Immature natural killer cell (primary cell): Measurements from ENCODE around the gene RBFOX2. TPM values are rescaled to one million over a fixed set of nuclear protein-coding genes. Genes with fewer than 3 reads are reported as not detected.
A peak's percentile ranks its signal among the peaks of the same experiment; 100 is the strongest.

Experiments used
- DNase-seq, 3 donors: peaks; one replicate each; pipeline ENCODE4 v3.0.0; 2022; ENCODE audit warnings: mixed read lengths in 1 of 3
- H3K27ac Mint-ChIP-seq, 6 donors: one replicate each; pipeline ENCODE4 v1.8.0; 2020; ENCODE audit warnings: mixed read lengths in 6 of 6, mild to moderate bottlenecking in 5 of 6, inconsistent platforms in 4 of 6, moderate library complexity in 3 of 6
- H3K27me3 Mint-ChIP-seq, 3 donors: one replicate each; pipeline ENCODE4 v1.8.0; 2020 to 2021; ENCODE audit warnings: low read depth in 3 of 3, mild to moderate bottlenecking in 3 of 3, mixed read lengths in 3 of 3, moderate library complexity in 3 of 3, inconsistent platforms in 1 of 3
- H3K36me3 Mint-ChIP-seq, 3 donors: one replicate each; pipeline ENCODE4 v1.8.0; 2020; ENCODE audit warnings: mixed read lengths in 3 of 3, inconsistent platforms in 2 of 3, mild to moderate bottlenecking in 2 of 3
- H3K4me1 Mint-ChIP-seq, 2 donors: one replicate each; pipeline ENCODE4 v1.8.0; 2020; ENCODE audit warnings: inconsistent platforms in 2 of 2, mild to moderate bottlenecking in 2 of 2, mixed read lengths in 2 of 2, moderate library complexity in 1 of 2
- H3K4me3 Mint-ChIP-seq, 5 donors: one replicate each; pipeline ENCODE4 v1.8.0; 2020; ENCODE audit warnings: mild to moderate bottlenecking in 5 of 5, mixed read lengths in 5 of 5, inconsistent platforms in 3 of 5, moderate library complexity in 3 of 5
- H3K9me3 Mint-ChIP-seq, 6 donors: one replicate each; pipeline ENCODE4 v1.8.0; 2020; ENCODE audit warnings: mild to moderate bottlenecking in 6 of 6, mixed read lengths in 6 of 6, inconsistent platforms in 4 of 6, moderate library complexity in 3 of 6
- polyA plus RNA-seq, 3 donors: library from polyadenylated mRNA; unstranded; fragments of 300-500 nt; fragmentation: Illumina TruSeq; gene quantifications; one replicate each; pipeline ENCODE4 v1.2.3, GENCODE V29; 2021

Gene RBFOX2
- polyA plus RNA-seq, 3 donors from 2014 or later, result 1.2 to 1.9 TPM; not detected in 1

GRCh38 chr22:35896111-35896705 lies 132.4 kb downstream of the RBFOX2 start:
- Mint-ChIP-seq H3K9me3 (no peaks in the 10 kb centered on the region), H3K4me3 (peak overlapping the region in 1 of 5 donors; percentile 1), H3K36me3 (no peaks in the 10 kb centered on the region), H3K27ac (peak overlapping the region in 2 of 6 donors; percentile 3 to 22), H3K27me3 (peaks cover 1 to 13% (median 9%) of the 10 kb centered on the region in 3 donors), H3K4me1 (peaks cover 10 to 56% of the 10 kb centered on the region in 2 donors)
- DNase-seq, result no peak

GRCh38 chr22:35894937-35895708 lies 133.5 kb downstream of the RBFOX2 start:
- Mint-ChIP-seq H3K27me3 (peaks cover 1 to 13% (median 9%) of the 10 kb centered on the region in 3 donors), H3K27ac (peak overlapping the region; percentile 51 to 93 (median 81))

DNA sequence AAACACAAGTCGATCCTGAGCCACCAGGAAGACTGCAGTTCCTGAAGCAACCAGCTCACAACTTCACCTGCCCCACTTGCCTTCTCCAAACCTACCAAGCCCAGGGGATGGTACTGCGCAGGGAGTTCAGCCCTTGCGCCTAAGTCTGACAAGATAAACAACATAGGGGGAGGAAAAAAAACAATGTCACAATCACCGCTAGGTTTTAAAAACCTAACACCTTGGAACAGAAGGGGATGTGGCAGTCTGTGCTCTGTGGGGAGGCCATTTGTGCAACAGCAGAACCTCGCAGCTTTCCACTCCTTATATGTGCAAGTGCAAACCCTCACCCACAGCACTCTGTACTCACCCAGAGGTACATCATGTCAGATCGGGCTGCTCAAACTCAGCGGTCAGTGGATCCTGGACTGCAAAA lies 134.2 kb downstream of the RBFOX2 start:
- Mint-ChIP-seq H3K4me3 (peak overlapping the region; percentile 57 to 84 (median 74)), H3K27me3 (peaks cover 1 to 13% (median 9%) of the 10 kb centered on the region in 3 donors), H3K4me1 (peaks cover 0 to 45% of the 10 kb centered on the region in 2 donors), H3K36me3 (no peaks in the 10 kb centered on the region), H3K9me3 (no peaks in the 10 kb centered on the region), H3K27ac (peak overlapping the region; percentile 58 to 93 (median 81))
- peak; percentile 41 to 64 (median 46) for DNase-seq

More at GRCh38 chr22:35894937-35895708, 133.5 kb downstream of the RBFOX2 start:
- Mint-ChIP-seq H3K4me3 (peak overlapping the region; percentile 57 to 84 (median 74)), H3K36me3 (no peaks in the 10 kb centered on the region), H3K9me3 (no peaks in the 10 kb centered on the region), H3K4me1 (peaks cover 0 to 45% of the 10 kb centered on the region in 2 donors)
- peak; percentile 13 to 52 (median 35) for DNase-seq

GRCh38 chr22:35893698-35894097 lies 134.9 kb downstream of the RBFOX2 start:
- H3K4me3 Mint-ChIP-seq, result peak overlapping the region in 2 of 5 donors; percentile 79 to 84
- no peak for DNase-seq
- H3K9me3 Mint-ChIP-seq, result no peaks in the 10 kb centered on the region
- peaks cover 0 to 45% of the 10 kb centered on the region in 2 donors for H3K4me1 Mint-ChIP-seq
- peak overlapping the region in 2 of 6 donors; percentile 51 to 58 for H3K27ac Mint-ChIP-seq
- peaks cover 1 to 13% (median 9%) of the 10 kb centered on the region in 3 donors for H3K27me3 Mint-ChIP-seq
- no peaks in the 10 kb centered on the region for H3K36me3 Mint-ChIP-seq

- Mint-ChIP-seq H3K4me3 (no peak overlapping the region), H3K27ac (no peak overlapping the region), H3K36me3 (no peaks in the 10 kb centered on the region)
Observed at GRCh38 chr22:35892192-35892591, 136.4 kb downstream of the RBFOX2 start.

GRCh38 chr22:35891442-35891841 lies 137.2 kb downstream of the RBFOX2 start:
- Mint-ChIP-seq H3K27me3 (peaks cover 1 to 12% (median 11%) of the 10 kb centered on the region in 3 donors), H3K27ac (no peak overlapping the region), H3K4me1 (peaks cover 0 to 36% of the 10 kb centered on the region in 2 donors), H3K36me3 (no peaks in the 10 kb centered on the region), H3K9me3 (no peaks in the 10 kb centered on the region), H3K4me3 (no peak overlapping the region)
- no peak for DNase-seq

More at GRCh38 chr22:35892192-35892591, 136.4 kb downstream of the RBFOX2 start:
- peaks cover 0 to 43% of the 10 kb centered on the region in 2 donors for H3K4me1 Mint-ChIP-seq
- DNase-seq, result no peak
- H3K27me3 Mint-ChIP-seq, result peaks cover 1 to 13% (median 10%) of the 10 kb centered on the region in 3 donors
- H3K9me3 Mint-ChIP-seq, result no peaks in the 10 kb centered on the region

- H3K4me1 Mint-ChIP-seq, result peaks cover 0 to 15% of the 10 kb centered on the region in 2 donors
- H3K9me3 Mint-ChIP-seq, result no peaks in the 10 kb centered on the region
Observed at GRCh38 chr22:35889071-35889470, 139.6 kb downstream of the RBFOX2 start.

GRCh38 chr22:35888181-35888870 lies 140.3 kb downstream of the RBFOX2 start:
- H3K27me3 Mint-ChIP-seq, result peaks cover 0 to 5% (median 2%) of the 10 kb centered on the region in 3 donors
- H3K36me3 Mint-ChIP-seq, result no peaks in the 10 kb centered on the region
- H3K4me1 Mint-ChIP-seq, result peaks cover 0 to 8% of the 10 kb centered on the region in 2 donors
- DNase-seq, result no peak
- H3K4me3 Mint-ChIP-seq, result no peak overlapping the region
- no peaks in the 10 kb centered on the region for H3K9me3 Mint-ChIP-seq
- H3K27ac Mint-ChIP-seq, result no peak overlapping the region

More at GRCh38 chr22:35889071-35889470, 139.6 kb downstream of the RBFOX2 start:
- H3K27ac Mint-ChIP-seq, result peak overlapping the region in 1 of 6 donors; percentile 38
- H3K36me3 Mint-ChIP-seq, result no peaks in the 10 kb centered on the region
- H3K4me3 Mint-ChIP-seq, result no peak overlapping the region
- DNase-seq, result no peak
- H3K27me3 Mint-ChIP-seq, result peaks cover 0 to 5% (median 2%) of the 10 kb centered on the region in 3 donors

DNA sequence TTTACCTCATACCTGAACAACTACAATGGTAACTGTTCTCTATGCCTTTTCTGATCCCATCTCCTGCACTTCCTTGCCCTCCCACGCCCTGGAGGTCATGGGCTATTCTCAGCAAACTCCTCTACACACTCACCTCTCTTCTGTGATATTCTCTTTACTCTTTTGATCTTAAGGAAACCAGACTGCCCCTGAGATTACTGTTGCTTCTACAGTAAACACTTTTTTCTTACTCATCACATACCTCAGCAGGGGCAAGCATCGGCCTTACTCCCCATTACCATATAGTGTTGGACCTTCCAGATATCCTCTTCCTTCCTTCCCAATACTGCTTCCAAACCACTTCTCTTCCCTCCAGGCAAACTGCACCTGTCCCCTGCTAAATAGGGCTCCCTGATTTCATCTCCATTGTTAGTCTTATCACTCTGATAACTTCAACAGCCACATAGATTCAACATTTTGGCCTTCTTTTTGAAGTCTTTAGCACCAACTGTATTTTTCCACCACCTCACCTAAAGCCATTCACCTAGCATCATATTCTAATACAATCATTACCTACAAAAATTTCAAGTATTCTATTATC lies 141.2 kb downstream of the RBFOX2 start:
- H3K36me3 Mint-ChIP-seq, result no peaks in the 10 kb centered on the region
- H3K27ac Mint-ChIP-seq, result no peak overlapping the region

DNA sequence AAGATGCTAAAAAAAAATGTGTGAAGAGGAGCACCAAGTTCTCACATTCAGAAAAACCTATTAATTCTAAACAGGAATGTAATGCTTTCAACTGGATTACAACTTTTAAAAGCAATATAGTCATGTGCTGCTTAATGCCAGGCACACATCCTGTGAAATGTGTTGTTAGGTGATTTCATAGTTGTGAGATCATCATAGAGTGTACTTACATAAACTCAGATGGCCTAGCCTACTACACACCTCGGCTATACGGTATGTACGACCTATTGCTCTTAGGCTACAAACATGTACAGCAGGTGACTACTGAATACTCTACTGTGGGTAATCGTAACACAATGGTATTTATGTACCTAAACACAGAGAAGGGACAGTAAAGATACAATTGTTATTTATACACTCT lies 142.3 kb downstream of the RBFOX2 start:
- Mint-ChIP-seq H3K4me3 (no peak overlapping the region), H3K27me3 (peaks cover 0 to 5% (median 0%) of the 10 kb centered on the region in 3 donors), H3K36me3 (no peaks in the 10 kb centered on the region), H3K4me1 (peaks cover 0 to 7% of the 10 kb centered on the region in 2 donors), H3K9me3 (no peaks in the 10 kb centered on the region), H3K27ac (no peak overlapping the region)
- DNase-seq, result no peak

More for the DNA sequence above, 141.2 kb downstream of the RBFOX2 start:
- H3K27me3 Mint-ChIP-seq, result peaks cover 0 to 5% (median 2%) of the 10 kb centered on the region in 3 donors
- H3K4me1 Mint-ChIP-seq, result peaks cover 0 to 7% of the 10 kb centered on the region in 2 donors
- no peak overlapping the region for H3K4me3 Mint-ChIP-seq
- no peak for DNase-seq
- H3K9me3 Mint-ChIP-seq, result no peaks in the 10 kb centered on the region

DNA sequence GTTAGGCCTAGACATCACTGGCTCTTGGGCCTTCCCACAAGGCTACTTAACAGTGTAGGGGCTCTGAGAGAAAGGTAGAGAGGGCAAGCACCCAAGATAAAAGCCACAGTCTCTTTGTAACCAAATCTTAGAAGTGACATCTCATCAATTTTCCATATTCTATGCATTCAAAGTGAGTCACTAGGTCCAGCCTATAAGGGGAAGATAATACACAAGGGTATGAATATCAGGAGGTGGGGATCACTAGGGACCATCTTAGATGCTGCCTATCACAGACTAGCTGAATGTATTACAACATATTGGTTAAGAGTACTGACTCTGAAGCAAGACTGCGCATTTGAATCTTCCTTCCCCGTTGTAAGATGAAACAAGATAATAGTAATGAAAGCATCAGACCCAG lies 144.1 kb downstream of the RBFOX2 start:
- no peaks in the 10 kb centered on the region for H3K9me3 Mint-ChIP-seq
- H3K27ac Mint-ChIP-seq, result no peak overlapping the region
- DNase-seq, result no peak
- H3K27me3 Mint-ChIP-seq, result peaks cover 0 to 12% (median 0%) of the 10 kb centered on the region in 3 donors
- H3K4me1 Mint-ChIP-seq, result peaks cover 0 to 7% of the 10 kb centered on the region in 2 donors
- no peaks in the 10 kb centered on the region for H3K36me3 Mint-ChIP-seq
- H3K4me3 Mint-ChIP-seq, result no peak overlapping the region

DNA sequence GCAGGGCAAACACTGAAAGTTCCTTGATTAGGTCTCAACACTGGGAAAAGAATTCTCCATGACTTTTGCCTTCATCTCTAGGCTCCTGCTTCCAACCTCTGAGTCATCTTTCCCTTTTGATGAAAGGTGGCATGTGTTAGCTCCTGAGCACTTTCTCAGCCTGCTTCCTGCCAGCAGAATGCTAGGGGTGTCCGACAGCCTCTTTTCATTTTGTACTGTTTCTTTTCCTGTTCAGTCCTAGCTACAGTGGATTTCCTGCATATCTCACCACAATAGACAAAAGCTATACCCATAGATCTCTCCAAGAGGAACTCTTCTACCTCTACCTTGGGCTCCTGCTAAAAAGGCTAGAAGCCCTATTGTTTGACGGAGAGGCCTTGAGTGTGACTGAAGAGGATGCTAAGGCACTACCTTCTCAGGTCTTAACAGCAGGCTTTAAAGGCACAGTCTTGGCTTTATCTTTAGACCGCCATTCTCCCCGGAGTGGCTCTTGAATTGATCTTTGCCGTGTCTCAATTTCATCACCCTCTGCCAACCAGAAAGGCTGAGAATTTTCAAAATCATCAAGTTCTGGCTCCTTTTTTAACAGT lies 145.5 kb downstream of the RBFOX2 start:
- peaks cover 0 to 14% (median 0%) of the 10 kb centered on the region in 3 donors for H3K27me3 Mint-ChIP-seq
- no peaks in the 10 kb centered on the region for H3K36me3 Mint-ChIP-seq
- H3K27ac Mint-ChIP-seq, result no peak overlapping the region
- no peak for DNase-seq
- peaks cover 0 to 7% of the 10 kb centered on the region in 2 donors for H3K4me1 Mint-ChIP-seq
- H3K9me3 Mint-ChIP-seq, result no peaks in the 10 kb centered on the region
- H3K4me3 Mint-ChIP-seq, result no peak overlapping the region
